Measurements from ENCODE around the gene FSD2. TPM values are rescaled to one million over a fixed set of nuclear protein-coding genes. Genes with fewer than 3 reads are reported as not detected.

FSD2 gene
- total RNA-seq, 1 donor from 2014 or later: not detected

GRCh38 chr15:82751308-82751707 lies 54.6 kb downstream of the FSD2 start:
- Histone ChIP-seq H4K20me1 (ENCODE audit: low read depth) (peaks cover 3% of the 10 kb centered on the region), H3F3A (ENCODE audit: low read depth) (peaks cover 13% of the 10 kb centered on the region), H3K9ac (peak overlapping the region; percentile 83), H3K4me3 (peak overlapping the region; percentile 85), H2AFZ (replicated peaks) (no peak overlapping the region), H3K36me3 (peaks cover 7% of the 10 kb centered on the region), H3K79me2 (ENCODE audit: low read depth) (peaks cover 43% of the 10 kb centered on the region), H3K27ac (no peak overlapping the region), H3K9me3 (ENCODE audit: low read depth) (no peaks in the 10 kb centered on the region), H3K4me2 (peak overlapping the region; percentile 88), H3K4me1 (no peaks in the 10 kb centered on the region), H3K27me3 (no peaks in the 10 kb centered on the region)
- Mint-ChIP-seq H3K27me3 (ENCODE audit: insufficient read depth, low read depth) (no peaks in the 10 kb centered on the region), H3K27ac (no peak overlapping the region), H3K9me3 (no peaks in the 10 kb centered on the region), H3K36me3 (peaks cover 15% of the 10 kb centered on the region), H3K4me1 (peaks cover 14% of the 10 kb centered on the region), H3K4me3 (peak overlapping the region; percentile 99)
- TF ChIP-seq EZH2phosphoT487 (IDR thresholded peaks at IDR 0.05) (no peak), EZH2 (IDR thresholded peaks at IDR 0.05) (no peak)
- TF ChIP-seq, protein P1, sequence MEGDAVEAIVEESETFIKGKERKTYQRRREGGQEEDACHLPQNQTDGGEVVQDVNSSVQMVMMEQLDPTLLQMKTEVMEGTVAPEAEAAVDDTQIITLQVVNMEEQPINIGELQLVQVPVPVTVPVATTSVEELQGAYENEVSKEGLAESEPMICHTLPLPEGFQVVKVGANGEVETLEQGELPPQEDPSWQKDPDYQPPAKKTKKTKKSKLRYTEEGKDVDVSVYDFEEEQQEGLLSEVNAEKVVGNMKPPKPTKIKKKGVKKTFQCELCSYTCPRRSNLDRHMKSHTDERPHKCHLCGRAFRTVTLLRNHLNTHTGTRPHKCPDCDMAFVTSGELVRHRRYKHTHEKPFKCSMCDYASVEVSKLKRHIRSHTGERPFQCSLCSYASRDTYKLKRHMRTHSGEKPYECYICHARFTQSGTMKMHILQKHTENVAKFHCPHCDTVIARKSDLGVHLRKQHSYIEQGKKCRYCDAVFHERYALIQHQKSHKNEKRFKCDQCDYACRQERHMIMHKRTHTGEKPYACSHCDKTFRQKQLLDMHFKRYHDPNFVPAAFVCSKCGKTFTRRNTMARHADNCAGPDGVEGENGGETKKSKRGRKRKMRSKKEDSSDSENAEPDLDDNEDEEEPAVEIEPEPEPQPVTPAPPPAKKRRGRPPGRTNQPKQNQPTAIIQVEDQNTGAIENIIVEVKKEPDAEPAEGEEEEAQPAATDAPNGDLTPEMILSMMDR (IDR thresholded peaks at IDR 0.05): no peak
- DNase-seq (ENCODE audit: low spot score): no peak

GRCh38 chr15:82750831-82751180 lies 55.1 kb downstream of the FSD2 start:
- Histone ChIP-seq H3K4me1 (no peaks in the 10 kb centered on the region), H3F3A (ENCODE audit: low read depth) (peaks cover 13% of the 10 kb centered on the region), H4K20me1 (ENCODE audit: low read depth) (peaks cover 3% of the 10 kb centered on the region), H3K79me2 (ENCODE audit: low read depth) (peaks cover 40% of the 10 kb centered on the region), H3K36me3 (peaks cover 7% of the 10 kb centered on the region), H2AFZ (replicated peaks) (peak overlapping the region; percentile 91), H3K27me3 (no peaks in the 10 kb centered on the region), H3K4me2 (peak overlapping the region; percentile 88), H3K27ac (no peak overlapping the region), H3K4me3 (peak overlapping the region; percentile 85), H3K9me3 (ENCODE audit: low read depth) (no peaks in the 10 kb centered on the region), H3K9ac (peak overlapping the region; percentile 83)
- TF ChIP-seq, protein P1 (IDR thresholded peaks at IDR 0.05): no peak
- no peak for TF ChIP-seq EZH2phosphoT487 (IDR thresholded peaks at IDR 0.05)
- no peak for TF ChIP-seq EZH2 (IDR thresholded peaks at IDR 0.05)
- H3K9me3 Mint-ChIP-seq: no peaks in the 10 kb centered on the region
- H3K27ac Mint-ChIP-seq: no peak overlapping the region
- H3K27me3 Mint-ChIP-seq (ENCODE audit: insufficient read depth, low read depth): peaks cover 2% of the 10 kb centered on the region
- H3K4me1 Mint-ChIP-seq: peaks cover 14% of the 10 kb centered on the region
- DNase-seq (ENCODE audit: low spot score): no peak
- peaks cover 10% of the 10 kb centered on the region for H3K36me3 Mint-ChIP-seq
- H3K4me3 Mint-ChIP-seq: peak overlapping the region; percentile 99

DNA sequence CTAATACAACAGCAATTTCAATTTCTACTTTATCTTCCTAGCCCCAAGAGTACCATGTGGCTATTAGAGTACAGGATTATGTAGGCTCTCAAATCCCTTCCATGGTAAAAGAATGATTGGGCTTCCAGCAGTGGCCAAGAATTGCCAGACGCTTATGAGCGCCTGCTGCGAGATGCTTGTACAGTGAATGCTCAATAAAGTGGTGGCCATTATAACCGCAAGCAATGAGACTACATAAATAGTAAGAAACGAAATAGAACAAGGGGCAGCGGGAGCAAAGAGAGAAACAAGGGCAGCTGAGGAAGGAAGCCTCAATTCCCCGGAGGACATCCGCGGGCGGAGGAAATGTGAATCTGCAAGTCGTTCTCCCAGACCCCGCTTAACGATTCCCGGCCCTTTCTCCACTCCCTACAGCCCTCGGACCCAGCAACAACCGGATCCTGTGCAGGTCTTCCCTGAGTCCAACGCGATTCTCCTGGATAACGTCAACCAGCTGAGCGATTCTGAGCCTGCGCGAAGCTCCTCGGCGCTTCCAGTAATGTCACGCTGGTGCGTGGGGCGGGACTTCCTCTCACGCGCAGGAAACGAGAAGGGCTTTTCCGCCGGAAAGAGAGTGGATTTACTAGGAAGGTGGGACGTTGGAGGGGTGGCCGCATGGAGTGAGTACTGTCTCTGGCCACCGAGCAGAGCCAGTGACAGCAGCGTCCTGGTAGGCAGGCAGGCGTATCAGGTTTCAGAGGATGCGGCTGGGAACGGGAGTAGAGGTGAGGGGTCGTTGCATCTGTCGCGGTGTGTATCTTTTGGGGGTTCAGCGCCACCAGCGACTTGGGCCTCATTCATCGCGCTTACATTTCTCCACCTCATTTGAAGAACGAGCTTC lies 55.7 kb downstream of the FSD2 start:
- H3K4me1 ChIP-seq: no peaks in the 10 kb centered on the region

More for the DNA sequence above, 55.7 kb downstream of the FSD2 start:
- H3K36me3 Mint-ChIP-seq: peaks cover 8% of the 10 kb centered on the region
- DNase-seq (ENCODE audit: low spot score): peak; percentile 95
- peaks cover 14% of the 10 kb centered on the region for H3K4me1 Mint-ChIP-seq
- H3K27ac Mint-ChIP-seq: peak overlapping the region; percentile 98
- Histone ChIP-seq H3K9me3 (ENCODE audit: low read depth) (no peaks in the 10 kb centered on the region), H3K4me3 (peak overlapping the region; percentile 85), H3K36me3 (peaks cover 4% of the 10 kb centered on the region), H3K79me2 (ENCODE audit: low read depth) (peaks cover 40% of the 10 kb centered on the region), H3K27me3 (no peaks in the 10 kb centered on the region), H3K4me2 (peak overlapping the region; percentile 88), H4K20me1 (ENCODE audit: low read depth) (peaks cover 3% of the 10 kb centered on the region), H3K9ac (peak overlapping the region; percentile 83), H2AFZ (replicated peaks) (peak overlapping the region; percentile 91), H3K27ac (peak overlapping the region; percentile 61), H3F3A (ENCODE audit: low read depth) (peaks cover 13% of the 10 kb centered on the region)
- peaks cover 2% of the 10 kb centered on the region for H3K27me3 Mint-ChIP-seq (ENCODE audit: insufficient read depth, low read depth)
- H3K9me3 Mint-ChIP-seq: no peaks in the 10 kb centered on the region
- H3K4me3 Mint-ChIP-seq: peak overlapping the region; percentile 99
- TF ChIP-seq, protein P1 (IDR thresholded peaks at IDR 0.05): no peak
- TF ChIP-seq EZH2 (IDR thresholded peaks at IDR 0.05): peak; percentile 28
